ENCODE measurements around the gene HYLS1.

- TF ChIP-seq POLR2A (IDR thresholded peaks at IDR 0.05) = no peak
- TF ChIP-seq CTCF (IDR thresholded peaks at IDR 0.05) = no peak
- TF ChIP-seq EP300 (IDR thresholded peaks at IDR 0.05) = no peak
These were observed 39.2 kb downstream of the HYLS1 start for GRCh38 chr11:125926682-125927081.
